ENCODE results near the gene PTPRM. TPM values are rescaled to one million over a fixed set of nuclear protein-coding genes. Genes with fewer than 3 reads are reported as not detected.

Gene PTPRM
- total and polyA plus RNA-seq, 2 of the 8 experiments (the other 6 are each of a cell fraction or from before 2014, with no cell fraction given), result 4.1 to 7.0 TPM

DNA sequence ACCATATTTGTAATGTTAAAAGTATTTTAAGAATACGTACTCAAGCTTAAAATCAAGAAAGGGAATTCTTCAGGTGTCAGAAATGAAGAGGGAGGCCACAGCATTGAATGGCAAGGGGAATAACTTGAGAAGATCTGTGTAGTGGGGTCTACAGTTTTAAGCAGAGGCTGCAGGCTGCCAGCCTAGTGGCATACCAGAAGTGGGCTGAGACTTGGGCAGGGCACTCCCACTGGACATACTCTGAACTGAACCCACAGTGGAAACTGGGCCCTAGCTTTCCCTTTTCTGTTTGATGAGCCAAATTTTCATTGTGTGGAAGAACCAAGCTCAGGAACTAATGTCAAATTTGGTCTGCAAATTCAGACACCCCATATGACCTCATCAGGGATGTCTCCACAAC is 238.8 kb downstream of the PTPRM start:
- H3K4me3 ChIP-seq (ENCODE audit: extremely low read depth in 1 of 4, insufficient read depth in 2 of 4, low read depth in 3 of 4, low read length in 4 of 4), result no peak overlapping the region
- FAIRE-seq (no peak), DNase-seq (ENCODE audit: low read depth in 1 of 2, low spot score in 2 of 2) (no peak)
- 100% methylated on average over 1 of the region's 1 CpG; no CpG with 5 or more reads in 1 of the 2 experiments for WGBS, 2 experiments (ENCODE audit: extremely low coverage in 1 of 2, insufficient coverage in 1 of 2, insufficient read length in 1 of 2, insufficient replicate concordance in 2 of 2, low coverage in 1 of 2, low lambda C conversion rate in 2 of 2, missing lambda C conversion rate in 1 of 2)
- no peaks in the 10 kb centered on the region for H3K27me3 ChIP-seq (replicated peaks in 1 of 4; ENCODE audit: control insufficient read depth in 3 of 4, extremely low read depth in 1 of 4, insufficient read depth in 3 of 4, low read length in 3 of 4)
- no peak overlapping the region for H3K9ac ChIP-seq (replicated peaks in 1 of 4; ENCODE audit: extremely low read depth in 1 of 4, low read depth in 3 of 4, low read length in 3 of 4)
- no peak overlapping the region for H3K18ac ChIP-seq (ENCODE audit: extremely low read depth, low read length)
- no peaks in the 10 kb centered on the region for H3K79me2 ChIP-seq (ENCODE audit: control insufficient read depth in 1 of 2, insufficient read depth in 2 of 2, low read length in 2 of 2)
- no peak overlapping the region for H3K14ac ChIP-seq (ENCODE audit: insufficient read length)
- no peak overlapping the region for H2BK20ac ChIP-seq (ENCODE audit: low read length)
- no peak overlapping the region for H2AK5ac ChIP-seq (ENCODE audit: low read depth, low read length)
- H2AFZ ChIP-seq (ENCODE audit: low read length), result no peak overlapping the region
- H3K4me2 ChIP-seq (ENCODE audit: insufficient read depth in 1 of 2, low read depth in 2 of 2, low read length in 2 of 2), result no peak overlapping the region
- peaks cover 0 to 3% (median 2%) of the 10 kb centered on the region in 4 experiments; a peak in 2 of 7 replicates for H3K4me1 ChIP-seq (replicated peaks in 1 of 4; ENCODE audit: control insufficient read depth in 3 of 4, insufficient read depth in 4 of 4, low read length in 3 of 4)
- no peaks in the 10 kb centered on the region for H3K9me3 ChIP-seq (ENCODE audit: insufficient read depth in 2 of 2, low read depth in 1 of 2, low read length in 1 of 2)
- no peaks in the 10 kb centered on the region for H4K20me1 ChIP-seq (replicated peaks in 1 of 2; ENCODE audit: control insufficient read depth in 1 of 2, insufficient read depth in 2 of 2, low read length in 2 of 2)
- H3K4ac ChIP-seq (replicated peaks; ENCODE audit: insufficient read length, low read depth, low read length), result no peak overlapping the region
- no peaks in the 10 kb centered on the region for H3K23me2 ChIP-seq (ENCODE audit: low read depth, low read length)
- H2BK12ac ChIP-seq (ENCODE audit: low read depth, low read length), result no peak overlapping the region
- no peak overlapping the region for H2BK15ac ChIP-seq (ENCODE audit: low read length)
- H4K91ac ChIP-seq (replicated peaks; ENCODE audit: insufficient read length, low read length), result no peak overlapping the region
- POLR2A ChIA-PET (ENCODE audit: partially characterized antibody), result no interaction called here
- no peak for TF ChIP-seq KDM1A (IDR thresholded peaks at IDR 0.05; ENCODE audit: borderline replicate concordance, low read length)
- TF ChIP-seq, protein P1, sequence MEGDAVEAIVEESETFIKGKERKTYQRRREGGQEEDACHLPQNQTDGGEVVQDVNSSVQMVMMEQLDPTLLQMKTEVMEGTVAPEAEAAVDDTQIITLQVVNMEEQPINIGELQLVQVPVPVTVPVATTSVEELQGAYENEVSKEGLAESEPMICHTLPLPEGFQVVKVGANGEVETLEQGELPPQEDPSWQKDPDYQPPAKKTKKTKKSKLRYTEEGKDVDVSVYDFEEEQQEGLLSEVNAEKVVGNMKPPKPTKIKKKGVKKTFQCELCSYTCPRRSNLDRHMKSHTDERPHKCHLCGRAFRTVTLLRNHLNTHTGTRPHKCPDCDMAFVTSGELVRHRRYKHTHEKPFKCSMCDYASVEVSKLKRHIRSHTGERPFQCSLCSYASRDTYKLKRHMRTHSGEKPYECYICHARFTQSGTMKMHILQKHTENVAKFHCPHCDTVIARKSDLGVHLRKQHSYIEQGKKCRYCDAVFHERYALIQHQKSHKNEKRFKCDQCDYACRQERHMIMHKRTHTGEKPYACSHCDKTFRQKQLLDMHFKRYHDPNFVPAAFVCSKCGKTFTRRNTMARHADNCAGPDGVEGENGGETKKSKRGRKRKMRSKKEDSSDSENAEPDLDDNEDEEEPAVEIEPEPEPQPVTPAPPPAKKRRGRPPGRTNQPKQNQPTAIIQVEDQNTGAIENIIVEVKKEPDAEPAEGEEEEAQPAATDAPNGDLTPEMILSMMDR (IDR thresholded peaks at IDR 0.05; ENCODE audit: control extremely low read depth in 1 of 3, insufficient read depth in 1 of 3, low read depth in 1 of 3, low read length in 3 of 3), result peak in 1 of 3 experiments; percentile 2; a peak in 1 of 4 replicates
- H4K8ac ChIP-seq (ENCODE audit: extremely low read depth, insufficient read depth, low read length), result no peak overlapping the region
- H3K23ac ChIP-seq (ENCODE audit: insufficient read length), result no peak overlapping the region
- no peak overlapping the region for H3K56ac ChIP-seq (replicated peaks; ENCODE audit: insufficient read length, low read depth, low read length)
- H3K79me1 ChIP-seq (ENCODE audit: low read depth, low read length), result no peaks in the 10 kb centered on the region
- H2BK5ac ChIP-seq (ENCODE audit: low read depth, low read length), result no peak overlapping the region
- H3K27ac ChIP-seq (ENCODE audit: low read depth, low read length), result no peak overlapping the region
- CTCF ChIA-PET (ENCODE audit: partially characterized antibody), result interaction anchor here (0.7 to 7.8 kb wide), 4 partner anchors 12 to 618 kb away, joined by 4 to 31 read pairs (median 6); no protein-coding TSS in a partner anchor
- H2BK120ac ChIP-seq (replicated peaks; ENCODE audit: low read depth, low read length), result no peak overlapping the region
- no peaks in the 10 kb centered on the region for H3K36me3 ChIP-seq (ENCODE audit: control insufficient read depth in 2 of 4, insufficient read depth in 4 of 4, low read length in 3 of 4)
- no peak overlapping the region for H4K5ac ChIP-seq (ENCODE audit: insufficient read length, low read depth, low read length)
